HUDEP-2 (cell line): ENCODE measurements around the gene SLC2A6.

Experiments used
- DNase-seq, 76 experiments: peaks; one replicate each; lab custom pipeline; 2025; ENCODE audit not compliant: unreplicated experiment in 76 of 76; lab: John Stamatoyannopoulos, UW

SLC2A6 gene

DNA sequence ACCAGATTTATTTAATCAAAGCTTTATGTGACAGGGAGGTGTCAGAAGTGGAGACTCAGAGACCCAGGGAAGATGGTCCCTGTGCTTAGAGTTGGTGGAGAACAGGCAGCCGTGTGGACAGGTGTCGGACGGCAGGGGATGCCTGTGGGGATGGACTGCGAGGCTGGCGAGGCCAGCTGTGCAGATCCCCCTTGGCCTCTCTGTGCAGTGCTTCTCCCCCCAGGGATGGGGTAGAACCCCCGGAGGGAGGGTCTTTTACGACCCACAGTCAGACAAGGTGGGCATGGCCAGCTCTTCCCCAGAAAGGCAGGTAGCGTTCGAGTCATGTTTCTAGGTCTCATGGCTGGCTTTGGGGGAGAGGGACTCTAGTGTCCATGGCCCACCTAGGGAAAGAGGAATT, 4.7 kb upstream of the SLC2A6 start:
- no peak for DNase-seq

DNA sequence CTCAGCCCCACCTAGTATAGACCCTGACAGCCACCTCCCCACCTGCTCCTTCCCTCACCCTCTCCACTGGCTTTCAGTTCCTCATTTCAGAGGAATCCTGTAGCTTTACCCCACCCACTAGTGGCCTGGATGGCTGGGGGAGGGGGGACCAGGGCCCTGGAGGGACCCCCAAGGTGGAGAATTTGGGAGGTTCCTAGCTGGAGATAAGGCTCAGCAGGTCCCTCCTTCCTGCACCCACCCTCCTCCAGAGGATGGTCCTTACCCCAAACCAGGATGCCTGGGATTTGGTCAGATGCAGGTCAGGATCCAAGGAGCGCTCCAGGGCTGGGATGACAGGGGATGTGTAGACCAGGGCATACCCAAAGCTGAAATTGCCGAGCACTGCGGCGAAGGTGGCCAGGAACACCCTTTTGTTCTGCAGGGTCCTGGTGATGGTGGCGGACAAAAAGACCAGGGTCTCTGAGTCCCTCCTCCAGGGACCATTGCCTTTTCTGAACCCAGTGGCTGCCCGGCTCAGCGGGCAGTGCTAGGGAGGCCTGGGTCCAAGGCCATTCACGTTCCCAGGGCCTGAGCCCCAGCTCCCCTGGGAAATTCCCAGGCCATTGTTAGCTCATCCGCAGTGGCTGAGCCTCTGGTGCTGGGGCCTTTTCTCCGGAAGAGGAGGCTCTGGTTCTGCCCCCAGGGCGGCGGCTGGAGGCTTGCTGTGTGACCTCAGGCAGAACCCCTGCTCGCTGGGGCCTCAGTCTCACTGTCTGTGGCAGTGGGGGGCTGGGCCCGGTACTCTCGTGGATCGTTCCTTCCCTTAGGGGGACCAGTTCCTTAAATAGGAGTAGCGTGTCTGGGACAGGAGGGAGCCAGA, 678 bp downstream of the SLC2A6 start:
- no peak for DNase-seq

DNA sequence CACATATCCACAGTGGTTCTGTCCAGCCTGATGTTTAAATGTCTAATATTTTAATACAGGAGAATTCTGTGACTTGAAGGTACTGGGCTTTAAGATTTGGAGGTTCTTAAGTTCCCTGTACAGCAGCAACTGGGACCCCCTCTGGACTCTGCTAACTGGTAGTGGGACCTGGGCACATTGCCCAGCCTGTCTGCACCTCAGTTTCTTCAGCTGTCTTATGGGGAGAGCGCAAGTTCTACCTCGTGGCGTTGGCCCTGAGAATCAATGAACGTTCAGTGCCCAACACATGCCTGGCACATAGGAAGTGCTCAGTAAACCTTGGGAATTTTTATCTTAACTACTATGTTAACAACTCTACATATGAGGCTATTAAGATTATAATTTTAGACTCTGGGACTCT, 1.4 kb downstream of the SLC2A6 start:
- DNase-seq = no peak

DNA sequence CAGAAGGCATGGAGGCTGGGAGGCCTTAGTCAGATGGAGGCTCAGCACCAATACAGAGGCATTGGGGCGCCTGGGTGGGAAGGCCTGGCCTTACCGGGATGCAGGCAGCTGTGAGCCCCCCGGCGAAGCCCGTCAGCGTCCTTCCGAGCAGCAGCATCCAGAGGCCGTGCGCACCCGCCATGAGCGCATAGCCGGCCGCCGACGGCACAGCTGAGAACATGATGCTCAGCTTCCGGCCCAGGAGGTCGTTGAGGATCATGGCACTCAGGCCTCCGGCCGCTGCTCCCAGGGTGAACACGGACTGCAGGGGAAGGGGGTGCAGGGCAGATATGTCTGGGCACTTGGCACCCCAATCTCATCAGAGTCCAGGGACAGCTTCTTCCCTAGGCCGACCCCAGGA, 2.0 kb downstream of the SLC2A6 start:
- no peak for DNase-seq

DNA sequence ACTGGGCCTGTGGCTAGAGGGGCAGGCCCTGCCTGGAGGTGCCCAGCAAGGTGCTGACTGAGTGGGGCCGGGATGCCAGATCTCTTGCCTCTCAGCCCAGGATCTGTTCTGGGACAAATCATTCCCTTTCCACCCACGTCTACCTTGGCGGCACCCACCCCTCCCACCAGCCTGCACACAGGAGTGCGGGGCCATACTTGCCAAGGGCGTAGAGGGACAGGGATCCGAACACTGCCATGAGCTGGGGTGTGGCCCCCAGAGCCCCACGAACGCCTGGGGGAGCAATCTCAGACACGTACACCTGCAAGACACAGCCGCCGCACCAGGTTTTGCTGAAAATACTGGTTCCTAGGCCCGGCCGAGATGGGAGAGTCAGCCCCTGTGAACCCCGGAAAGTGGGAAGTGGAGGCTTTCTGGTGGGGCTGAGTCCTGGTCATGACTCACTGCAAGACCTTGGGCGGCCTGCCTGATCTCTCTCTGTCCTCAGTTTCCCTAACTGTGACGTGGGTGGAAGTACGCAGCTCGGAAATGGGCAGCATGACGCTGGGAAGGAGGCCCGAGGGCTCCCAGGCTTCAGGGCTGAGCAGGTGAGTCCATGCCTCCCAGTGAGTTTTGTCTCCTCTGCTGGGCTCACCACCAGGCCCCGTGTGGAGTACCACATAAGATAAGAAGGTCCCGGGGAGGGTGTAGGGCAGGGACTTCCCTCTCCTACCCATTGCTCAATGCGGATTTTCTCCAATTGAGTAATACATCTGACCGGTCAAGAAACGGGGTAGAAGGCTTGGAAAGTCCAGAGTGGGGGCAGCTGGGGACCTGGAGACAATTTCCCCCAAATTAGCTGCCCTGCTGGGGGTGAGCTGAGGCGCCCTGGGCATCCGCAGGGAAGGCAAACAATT, 2.6 kb downstream of the SLC2A6 start:
- peak in 10 of 76 experiments; percentile 3 to 25 (median 10) for DNase-seq

DNA sequence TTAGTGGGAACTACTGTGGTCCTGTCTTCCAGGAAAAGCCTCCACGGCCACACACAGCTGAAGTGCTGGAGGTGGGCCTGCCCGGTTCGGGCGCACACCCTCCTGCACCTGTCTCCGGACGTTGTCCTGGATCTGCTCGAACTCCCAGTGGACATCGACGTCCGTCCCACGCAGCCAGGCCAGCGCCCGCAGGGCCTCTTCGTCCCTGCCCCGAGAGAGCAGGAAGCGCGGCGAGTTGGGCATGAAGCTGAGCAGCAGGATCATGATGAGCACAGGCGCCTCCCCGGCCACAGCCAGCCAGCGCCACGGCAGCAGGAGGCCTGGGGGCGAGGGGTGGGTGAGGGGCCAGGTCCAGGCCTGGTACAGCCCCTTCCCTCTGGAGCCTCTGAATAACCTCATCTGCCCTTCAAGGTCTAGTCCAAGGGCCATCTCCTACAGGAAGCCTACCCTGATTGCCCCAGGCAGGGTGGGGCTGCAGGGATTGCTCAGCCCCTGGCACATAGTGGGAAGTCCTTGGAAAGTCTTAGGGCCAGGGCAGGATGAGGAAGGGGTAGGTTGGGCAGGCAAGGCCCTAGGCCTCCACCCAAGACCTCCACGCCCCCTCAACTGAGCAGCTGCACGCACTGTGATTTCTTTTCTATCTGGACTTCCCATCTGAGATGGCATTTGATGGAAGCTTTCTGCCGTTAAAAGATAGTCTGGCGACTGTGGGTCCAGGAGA, 3.4 kb downstream of the SLC2A6 start:
- no peak for DNase-seq

DNA sequence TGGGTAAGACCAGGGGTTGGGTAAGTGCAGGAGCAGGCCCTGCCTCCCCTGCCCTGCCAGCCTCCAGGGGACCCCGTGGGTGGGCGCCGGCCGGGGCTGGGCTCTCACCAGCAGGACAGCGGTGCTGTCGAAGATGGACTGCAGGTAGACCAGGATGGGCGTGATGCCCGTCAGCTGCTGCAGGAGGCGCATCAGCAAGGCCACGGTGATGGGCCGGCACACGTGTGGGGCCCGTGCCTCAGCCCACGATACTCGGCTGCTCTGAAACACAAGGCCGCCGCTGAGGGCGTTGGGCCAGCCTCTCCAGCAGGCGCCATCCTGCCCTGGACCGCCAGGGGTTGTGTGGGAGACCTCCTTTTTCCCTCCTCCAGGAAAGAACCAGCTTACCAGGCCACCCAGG, 4.0 kb downstream of the SLC2A6 start:
- DNase-seq = no peak

DNA sequence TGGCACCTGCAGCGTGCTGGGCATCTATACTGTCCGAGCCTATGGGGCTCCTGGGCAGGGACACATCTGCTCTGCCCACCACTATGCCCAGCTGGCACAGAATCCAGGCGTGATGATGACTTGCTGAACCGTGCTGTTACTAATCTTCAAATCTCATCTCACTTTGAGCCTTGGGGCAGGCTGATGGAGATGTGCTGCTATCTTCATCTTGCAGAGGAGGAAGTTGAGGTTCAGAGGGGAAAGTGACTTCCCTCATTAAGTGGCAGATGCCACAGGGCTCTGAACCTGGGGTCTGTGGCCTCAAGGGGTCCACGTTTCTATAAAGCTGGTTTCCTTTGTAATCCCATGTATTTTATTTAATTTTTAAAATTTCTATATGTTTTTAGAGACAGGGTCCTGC, 4.7 kb downstream of the SLC2A6 start:
- DNase-seq = peak in 18 of 76 experiments; percentile 6 to 48 (median 22)

DNA sequence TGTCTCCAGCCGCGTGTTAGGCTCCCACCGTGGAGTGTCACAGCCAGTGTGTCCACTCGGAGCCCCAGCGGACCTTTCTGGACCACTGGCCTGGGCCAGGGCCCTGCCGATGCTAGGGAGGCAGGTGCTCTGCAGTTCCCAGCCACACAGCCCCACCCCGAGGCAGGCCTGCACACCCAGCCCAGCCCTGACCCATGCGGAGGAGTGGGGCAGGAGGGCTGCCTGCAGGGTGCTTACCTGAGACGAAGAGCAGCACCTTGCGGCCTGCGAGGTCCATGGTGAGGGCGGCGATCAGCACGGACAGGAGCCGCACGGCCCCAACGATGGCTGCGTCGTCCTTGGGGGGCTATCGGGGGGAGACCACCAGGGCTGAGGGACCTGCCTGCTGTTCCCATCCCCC, 5.2 kb downstream of the SLC2A6 start:
- no peak for DNase-seq

DNA sequence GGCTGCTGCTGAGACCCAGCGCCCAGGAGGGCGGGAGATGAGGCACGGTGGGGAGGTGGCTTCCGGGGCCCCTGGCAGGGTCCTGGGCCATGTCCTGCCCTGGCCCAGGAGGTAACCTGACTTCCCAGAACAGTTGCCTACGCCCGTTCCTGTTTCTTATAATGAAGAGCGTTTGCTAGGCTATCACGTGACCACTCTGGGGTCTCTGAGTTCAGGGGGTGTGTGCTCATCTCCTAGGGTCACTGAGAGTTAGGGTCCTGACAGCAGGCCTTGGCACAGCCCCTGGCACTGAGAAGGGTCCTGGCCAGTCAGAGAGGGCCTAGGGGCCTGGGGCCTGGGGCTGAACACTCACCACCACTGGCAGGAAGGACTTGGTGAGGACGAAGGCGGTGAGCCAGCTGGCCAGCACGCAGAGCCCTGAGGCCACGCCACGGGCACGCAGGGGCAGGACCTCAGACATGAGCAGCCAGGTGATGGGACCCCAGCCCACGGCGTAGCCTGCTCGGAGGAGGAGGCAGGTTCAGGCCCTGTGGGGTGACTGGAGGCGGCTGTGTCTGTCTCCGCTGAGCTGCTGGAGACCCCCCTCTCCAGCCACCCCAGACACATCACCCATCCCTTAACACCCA, 6.0 kb downstream of the SLC2A6 start:
- no peak for DNase-seq

DNA sequence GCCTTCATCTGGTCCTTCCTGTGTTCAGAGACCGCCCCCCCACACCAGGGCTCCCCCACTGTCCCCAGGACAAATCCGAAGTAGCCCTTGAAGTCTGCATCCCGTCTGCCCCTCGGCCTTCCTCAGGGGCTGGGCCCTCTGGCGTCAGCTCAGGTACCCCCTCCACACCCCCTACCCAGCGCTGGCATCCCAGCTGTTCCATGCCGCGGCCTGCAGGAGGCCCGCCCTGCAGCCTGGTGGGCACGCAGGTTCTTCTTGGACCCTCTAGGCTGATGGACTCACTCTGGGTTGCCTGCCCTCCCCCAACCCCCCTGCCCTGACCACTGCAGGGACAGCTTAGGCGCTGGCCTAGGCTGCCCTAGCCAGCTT, 6.6 kb downstream of the SLC2A6 start:
- no peak for DNase-seq

DNA sequence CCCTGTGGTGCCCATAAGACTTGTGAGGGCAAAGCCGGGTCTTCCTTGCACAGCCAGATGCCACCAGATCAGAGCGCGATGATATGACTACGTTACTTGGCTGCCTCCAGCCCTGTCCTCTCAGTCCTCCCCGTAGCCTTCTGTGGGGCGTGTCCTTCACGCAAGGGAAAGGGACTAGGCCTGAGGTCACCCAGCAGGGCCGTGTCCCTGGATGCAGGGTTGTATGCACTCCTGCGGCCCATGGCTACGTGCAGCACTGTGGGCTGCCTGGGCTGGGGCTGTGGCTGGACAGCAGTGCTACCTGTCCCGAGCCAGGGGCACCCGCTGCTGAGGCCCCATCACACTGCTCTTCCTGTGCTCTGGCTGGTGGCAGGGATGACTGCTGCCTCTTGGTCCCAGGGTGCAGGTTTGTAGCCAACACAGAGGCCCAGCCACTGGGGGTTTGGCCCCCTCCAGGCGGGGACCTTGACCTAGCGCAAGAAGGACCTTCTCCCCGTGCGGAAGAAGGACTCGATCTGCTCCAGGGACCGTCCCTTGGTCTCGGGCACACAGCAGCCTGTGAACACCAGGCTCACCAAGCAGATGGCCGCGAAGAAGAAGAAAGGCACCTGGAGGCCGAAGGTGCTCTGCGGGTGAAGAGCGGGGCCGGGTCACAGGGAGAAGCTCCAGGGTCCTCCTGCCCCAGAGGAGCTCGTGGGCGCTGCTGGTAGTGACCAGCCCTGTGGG, 7.2 kb downstream of the SLC2A6 start:
- DNase-seq = no peak

DNA sequence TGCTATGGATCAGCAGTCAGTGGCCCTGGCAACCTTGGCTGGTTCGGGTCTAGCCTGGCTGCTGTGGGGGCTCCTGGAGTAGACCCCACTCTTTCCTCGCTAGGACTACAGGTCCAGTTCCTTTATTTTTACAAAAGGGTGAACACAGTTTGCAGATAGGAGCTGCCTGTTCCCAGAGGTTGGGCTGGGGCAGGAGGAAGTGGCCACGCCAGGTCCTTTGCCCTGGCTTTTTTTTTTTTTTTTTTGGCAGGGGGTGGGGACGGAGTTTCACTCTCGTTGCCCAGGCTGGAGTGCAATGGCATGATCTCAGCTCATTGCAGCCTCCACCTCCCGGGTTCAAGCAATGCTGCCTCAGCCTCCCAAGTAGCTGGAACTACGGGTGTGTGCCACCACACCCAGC, 7.9 kb downstream of the SLC2A6 start:
- no peak for DNase-seq

DNA sequence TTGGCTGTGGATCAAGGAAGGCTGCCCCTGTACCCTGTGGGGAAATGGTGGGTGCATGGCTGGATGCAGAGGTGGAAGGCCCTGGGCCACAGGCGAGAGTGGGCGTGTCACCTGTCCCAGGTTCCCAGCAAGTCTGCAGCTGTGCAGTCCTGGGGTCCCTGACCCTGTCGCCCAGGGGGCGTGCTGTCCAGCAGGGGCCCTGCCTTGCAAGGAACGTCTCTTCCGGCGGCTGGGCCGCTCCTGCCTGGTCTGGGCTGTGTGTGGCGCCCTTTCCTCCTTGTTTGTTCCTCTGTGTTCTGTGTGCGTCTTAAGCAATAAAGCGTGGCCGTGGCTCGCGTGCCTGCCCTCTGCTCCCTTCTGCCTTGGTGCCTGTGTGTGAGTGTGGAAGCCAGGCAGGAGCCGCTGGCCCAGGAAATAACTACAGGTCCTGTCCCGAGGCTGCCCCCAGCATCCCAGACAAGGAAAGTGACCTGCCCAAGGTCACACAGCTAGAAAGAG, 8.4 kb downstream of the SLC2A6 start:
- no peak for DNase-seq

DNA sequence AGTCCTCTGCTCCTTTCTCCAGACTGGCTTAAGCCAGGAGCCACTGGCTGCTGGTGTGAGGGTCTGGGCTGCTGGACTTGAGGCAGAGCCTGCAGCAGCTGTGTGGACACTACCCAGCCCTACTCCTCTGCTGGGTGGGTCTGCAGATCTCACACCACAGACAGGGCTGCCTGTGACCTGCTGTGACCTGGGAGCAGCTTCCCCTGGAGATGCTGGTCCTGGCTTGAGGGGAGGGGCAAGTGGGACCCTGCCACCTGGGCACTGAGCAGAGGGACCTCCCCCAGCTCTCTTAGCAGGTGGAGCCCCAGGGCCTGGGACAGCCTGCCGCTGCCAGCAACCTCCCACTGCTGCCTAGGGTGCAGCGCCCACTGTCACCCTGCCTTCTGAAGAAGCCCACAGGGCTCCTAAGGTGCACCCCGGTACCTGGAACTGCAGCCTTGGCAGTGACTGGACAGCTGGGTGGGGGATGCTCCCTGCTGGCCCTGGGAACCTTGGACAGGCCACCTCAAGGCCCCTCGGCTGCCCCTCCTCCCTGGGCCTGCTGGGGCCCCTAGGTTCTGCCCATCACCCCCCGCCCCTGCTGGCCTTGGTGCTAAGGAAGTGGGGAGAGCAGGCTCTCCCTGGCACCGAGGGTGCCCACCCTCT, 10.0 kb downstream of the SLC2A6 start:
- DNase-seq = no peak

DNA sequence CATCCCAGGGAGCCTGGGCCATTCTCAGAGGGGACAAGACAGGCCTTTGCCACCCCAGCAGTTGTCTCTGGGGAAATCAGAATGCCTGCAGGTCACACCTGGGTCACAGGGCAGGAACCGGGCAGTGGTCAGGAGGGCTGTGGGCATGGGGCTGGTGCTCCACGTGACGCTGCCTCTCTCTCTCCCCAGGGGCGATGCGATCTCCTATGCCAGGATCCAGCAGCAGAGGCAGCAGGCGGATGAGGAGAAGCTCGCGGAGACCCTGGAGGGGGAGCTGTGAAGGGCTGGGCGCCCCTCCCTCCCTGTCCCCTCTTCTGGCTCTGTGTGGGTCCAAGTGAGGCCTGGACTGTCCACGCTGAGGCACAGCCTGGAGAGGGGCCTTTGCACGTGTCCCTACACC, 10.5 kb downstream of the SLC2A6 start:
- DNase-seq = no peak

DNA sequence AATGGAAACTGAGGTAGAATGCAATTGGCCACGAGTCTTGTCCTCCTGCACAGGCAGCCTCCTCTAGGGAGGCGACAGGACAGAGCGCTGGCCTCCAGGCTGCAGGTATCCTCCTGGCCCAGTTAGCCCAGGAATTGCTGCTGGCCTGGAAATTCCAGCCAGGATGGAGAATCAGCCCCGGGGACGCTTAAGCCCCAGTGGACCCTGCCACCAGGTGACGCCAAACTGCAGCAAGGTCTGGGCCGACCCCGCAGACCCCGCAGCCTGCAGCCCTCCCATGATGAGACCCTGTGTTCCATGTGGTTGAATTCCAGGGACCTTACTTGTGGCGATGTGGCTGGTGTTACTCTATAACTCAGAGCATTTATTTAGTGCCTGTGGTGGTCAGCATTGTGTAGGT, 11.8 kb downstream of the SLC2A6 start:
- DNase-seq = no peak

DNA sequence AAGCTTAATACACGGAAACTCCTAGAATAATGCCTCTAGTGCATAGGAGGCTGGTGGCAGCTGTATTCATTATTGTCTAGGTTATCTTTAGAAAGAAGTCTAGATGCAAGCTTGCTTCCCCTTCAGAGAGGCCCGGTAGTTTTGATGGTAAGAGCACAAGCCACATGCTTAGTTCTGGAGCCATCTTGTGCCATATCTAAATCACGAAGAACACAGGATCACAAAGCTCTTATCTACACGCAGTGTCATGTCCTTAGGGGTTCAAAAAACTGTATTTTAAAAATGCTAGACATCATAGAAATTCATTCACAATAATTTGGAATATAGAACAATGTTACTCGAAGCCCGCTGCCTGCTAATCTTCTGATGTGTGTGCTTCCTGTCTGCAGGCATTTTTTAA, 12.9 kb downstream of the SLC2A6 start:
- DNase-seq = no peak

DNA sequence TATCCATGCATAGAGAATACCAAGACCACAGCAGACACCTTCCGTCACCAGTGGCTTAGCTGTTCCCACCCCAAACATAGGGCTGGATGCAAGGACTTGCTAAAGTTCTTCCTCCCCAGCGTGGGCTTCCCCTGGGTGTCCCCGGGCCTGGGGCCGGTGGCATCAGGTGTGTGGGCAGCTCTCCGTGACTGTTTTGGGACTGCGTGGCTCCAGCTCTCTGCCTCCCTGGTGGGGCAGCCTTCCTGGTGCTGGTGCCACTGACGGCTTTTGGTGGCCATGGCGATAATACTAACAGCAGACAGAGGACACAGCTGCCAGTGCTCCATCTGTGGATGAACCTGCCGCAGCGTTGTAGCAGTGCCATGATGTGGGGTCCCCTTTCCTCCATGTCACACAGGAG, 14.3 kb downstream of the SLC2A6 start:
- no peak for DNase-seq
